ENCODE data around the gene SIL1.
"Not testable (repeated sequence)": the region's sequence is repeated elsewhere in the genome, so short reads cannot be mapped to it uniquely, and the experiment has no call there.

Gene SIL1

GRCh38 chr5:139046551-139046950 is 151.6 kb downstream of the SIL1 start:
- Histone ChIP-seq H3K27ac (ENCODE audit: low read depth, low read length) (no peak overlapping the region), H3K4me3 (ENCODE audit: low read length) (no peak overlapping the region), H3K36me3 (ENCODE audit: insufficient read depth, low read length) (no peaks in the 10 kb centered on the region), H3K9ac (ENCODE audit: low read depth, low read length) (no peak overlapping the region), H3K27me3 (ENCODE audit: insufficient read depth, low read length) (no peaks in the 10 kb centered on the region), H3K9me3 (ENCODE audit: insufficient read depth, low read depth, low read length) (no peaks in the 10 kb centered on the region), H3K4me1 (ENCODE audit: insufficient read depth, low read length) (peaks cover 10% of the 10 kb centered on the region; the same call in 1 of the 2 replicates)

- Histone ChIP-seq H3K4me3 (ENCODE audit: low read length) (no peak overlapping the region), H3K27me3 (ENCODE audit: insufficient read depth, low read length) (no peaks in the 10 kb centered on the region), H3K27ac (ENCODE audit: low read depth, low read length) (no peak overlapping the region), H3K4me1 (ENCODE audit: insufficient read depth, low read length) (no peaks in the 10 kb centered on the region), H3K36me3 (ENCODE audit: insufficient read depth, low read length) (no peaks in the 10 kb centered on the region), H3K9me3 (ENCODE audit: insufficient read depth, low read depth, low read length) (no peaks in the 10 kb centered on the region), H3K9ac (ENCODE audit: low read depth, low read length) (no peak overlapping the region)
- WGBS = 93% methylated on average over 4 of the region's 4 CpGs
Observed at GRCh38 chr5:139043157-139043905, 154.8 kb downstream of the SIL1 start.

GRCh38 chr5:139040081-139040480 is 158.1 kb downstream of the SIL1 start:
- Histone ChIP-seq H3K27ac (ENCODE audit: low read depth, low read length) (no peak overlapping the region), H3K9ac (ENCODE audit: low read depth, low read length) (no peak overlapping the region), H3K27me3 (ENCODE audit: insufficient read depth, low read length) (no peaks in the 10 kb centered on the region), H3K36me3 (ENCODE audit: insufficient read depth, low read length) (no peaks in the 10 kb centered on the region), H3K4me3 (ENCODE audit: low read length) (no peak overlapping the region), H3K9me3 (ENCODE audit: insufficient read depth, low read depth, low read length) (no peaks in the 10 kb centered on the region), H3K4me1 (ENCODE audit: insufficient read depth, low read length) (no peaks in the 10 kb centered on the region)
- 83% methylated on average over 1 of the region's 1 CpG for WGBS

DNA sequence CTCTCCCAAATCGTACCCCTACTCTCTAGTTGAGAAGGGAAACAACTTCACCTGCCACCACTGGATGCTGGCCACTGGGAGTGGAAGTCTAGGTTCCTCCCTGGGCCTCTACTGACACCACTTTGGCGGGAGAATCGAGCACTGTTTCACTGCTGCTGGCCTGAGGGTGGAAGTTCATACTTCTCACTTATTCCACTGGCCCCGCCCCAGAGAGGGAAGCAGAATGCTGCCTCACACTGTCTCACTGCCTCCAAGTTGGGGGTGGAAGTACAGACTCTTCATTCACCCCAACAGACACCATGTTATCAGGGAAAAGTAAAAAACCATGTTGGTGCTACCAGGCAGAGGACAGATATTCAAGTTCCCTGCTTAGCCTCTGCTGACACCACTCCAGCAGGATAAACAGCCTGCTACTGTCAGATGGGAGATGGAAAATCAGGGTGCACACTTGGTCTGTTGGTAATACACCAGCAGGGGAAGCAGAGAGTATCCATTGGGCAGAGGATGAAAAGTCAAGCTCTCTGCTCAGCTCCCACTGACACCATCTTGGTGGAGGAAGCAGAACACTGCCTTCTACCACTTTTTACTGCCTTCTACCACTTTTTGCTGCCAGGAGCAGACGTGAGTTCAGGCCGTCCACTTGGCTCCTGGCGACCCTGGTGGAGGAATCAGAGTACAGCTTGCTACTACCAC is 159.4 kb downstream of the SIL1 start:
- Histone ChIP-seq H3K27me3 (ENCODE audit: insufficient read depth, low read length) (no peaks in the 10 kb centered on the region), H3K27ac (ENCODE audit: low read depth, low read length) (no peak overlapping the region), H3K4me1 (ENCODE audit: insufficient read depth, low read length) (no peaks in the 10 kb centered on the region), H3K4me3 (ENCODE audit: low read length) (no peak overlapping the region), H3K36me3 (ENCODE audit: insufficient read depth, low read length) (no peaks in the 10 kb centered on the region), H3K9me3 (ENCODE audit: insufficient read depth, low read depth, low read length) (no peaks in the 10 kb centered on the region), H3K9ac (ENCODE audit: low read depth, low read length) (no peak overlapping the region)
- 74% methylated on average over 7 of the region's 7 CpGs for WGBS

GRCh38 chr5:139037732-139038131 is 160.4 kb downstream of the SIL1 start:
- Histone ChIP-seq H3K4me1 (ENCODE audit: insufficient read depth, low read length) (no peaks in the 10 kb centered on the region), H3K36me3 (ENCODE audit: insufficient read depth, low read length) (no peaks in the 10 kb centered on the region), H3K27me3 (ENCODE audit: insufficient read depth, low read length) (no peaks in the 10 kb centered on the region), H3K9me3 (ENCODE audit: insufficient read depth, low read depth, low read length) (no peaks in the 10 kb centered on the region), H3K4me3 (ENCODE audit: low read length) (no peak overlapping the region), H3K27ac (ENCODE audit: low read depth, low read length) (no peak overlapping the region), H3K9ac (ENCODE audit: low read depth, low read length) (no peak overlapping the region)
- 91% methylated on average over 3 of the region's 3 CpGs for WGBS

- H3K9ac ChIP-seq (ENCODE audit: low read depth, low read length); H3K27me3 ChIP-seq (ENCODE audit: insufficient read depth, low read length); H3K36me3 ChIP-seq (ENCODE audit: insufficient read depth, low read length); H3K4me3 ChIP-seq (ENCODE audit: low read length); H3K9me3 ChIP-seq (ENCODE audit: insufficient read depth, low read depth, low read length); H3K4me1 ChIP-seq (ENCODE audit: insufficient read depth, low read length); H3K27ac ChIP-seq (ENCODE audit: low read depth, low read length): not testable (repeated sequence)
- WGBS = 79% methylated on average over 3 of the region's 3 CpGs
Observed at GRCh38 chr5:139036332-139036731, 161.8 kb downstream of the SIL1 start.

- Histone ChIP-seq H3K4me1 (ENCODE audit: insufficient read depth, low read length) (no peaks in the 10 kb centered on the region), H3K36me3 (ENCODE audit: insufficient read depth, low read length) (no peaks in the 10 kb centered on the region), H3K4me3 (ENCODE audit: low read length) (no peak overlapping the region), H3K27ac (ENCODE audit: low read depth, low read length) (no peak overlapping the region), H3K9ac (ENCODE audit: low read depth, low read length) (no peak overlapping the region), H3K27me3 (ENCODE audit: insufficient read depth, low read length) (no peaks in the 10 kb centered on the region), H3K9me3 (ENCODE audit: insufficient read depth, low read depth, low read length) (no peaks in the 10 kb centered on the region)
- WGBS = 91% methylated on average over 2 of the region's 2 CpGs
Observed at GRCh38 chr5:139027150-139027549, 171.0 kb downstream of the SIL1 start.

DNA sequence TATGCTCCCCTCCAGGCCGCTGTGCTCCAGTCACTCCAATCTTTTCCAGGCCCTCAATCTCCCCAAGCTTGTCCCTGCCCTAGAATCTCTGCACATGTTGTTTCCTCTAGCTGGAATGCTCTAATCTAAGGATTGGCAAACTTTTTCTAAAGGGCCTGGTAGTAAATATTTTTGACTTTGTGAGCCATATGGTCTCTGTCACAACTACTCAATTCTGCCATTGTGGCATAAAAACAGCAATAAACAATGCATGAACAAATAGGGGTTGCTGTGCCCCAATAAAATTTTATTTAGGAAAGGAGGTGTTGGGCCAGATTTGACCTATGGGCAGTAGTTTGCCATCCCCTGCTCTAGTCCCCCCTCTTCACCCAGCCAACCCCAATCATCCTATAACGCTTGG is 172.5 kb downstream of the SIL1 start:
- H3K27me3 ChIP-seq (ENCODE audit: insufficient read depth, low read length) = no peaks in the 10 kb centered on the region
- H3K27ac ChIP-seq (ENCODE audit: low read depth, low read length) = no peak overlapping the region
- WGBS = 74% methylated on average over 2 of the region's 2 CpGs
- no peaks in the 10 kb centered on the region for H3K9me3 ChIP-seq (ENCODE audit: insufficient read depth, low read depth, low read length)
- H3K4me3 ChIP-seq (ENCODE audit: low read length) = no peak overlapping the region
- no peaks in the 10 kb centered on the region for H3K36me3 ChIP-seq (ENCODE audit: insufficient read depth, low read length)
- H3K4me1 ChIP-seq (ENCODE audit: insufficient read depth, low read length) = peaks cover 6% of the 10 kb centered on the region; the same call in 1 of the 2 replicates
- no peak overlapping the region for H3K9ac ChIP-seq (ENCODE audit: low read depth, low read length)

- WGBS = 96% methylated on average over 8 of the region's 8 CpGs
- Histone ChIP-seq H3K9ac (ENCODE audit: low read depth, low read length) (no peak overlapping the region), H3K36me3 (ENCODE audit: insufficient read depth, low read length) (no peaks in the 10 kb centered on the region), H3K27ac (ENCODE audit: low read depth, low read length) (no peak overlapping the region), H3K4me3 (ENCODE audit: low read length) (no peak overlapping the region), H3K27me3 (ENCODE audit: insufficient read depth, low read length) (no peaks in the 10 kb centered on the region), H3K9me3 (ENCODE audit: insufficient read depth, low read depth, low read length) (no peaks in the 10 kb centered on the region), H3K4me1 (ENCODE audit: insufficient read depth, low read length) (peaks cover 6% of the 10 kb centered on the region; the same call in 1 of the 2 replicates)
Observed at GRCh38 chr5:139023286-139023685, 174.9 kb downstream of the SIL1 start.

DNA sequence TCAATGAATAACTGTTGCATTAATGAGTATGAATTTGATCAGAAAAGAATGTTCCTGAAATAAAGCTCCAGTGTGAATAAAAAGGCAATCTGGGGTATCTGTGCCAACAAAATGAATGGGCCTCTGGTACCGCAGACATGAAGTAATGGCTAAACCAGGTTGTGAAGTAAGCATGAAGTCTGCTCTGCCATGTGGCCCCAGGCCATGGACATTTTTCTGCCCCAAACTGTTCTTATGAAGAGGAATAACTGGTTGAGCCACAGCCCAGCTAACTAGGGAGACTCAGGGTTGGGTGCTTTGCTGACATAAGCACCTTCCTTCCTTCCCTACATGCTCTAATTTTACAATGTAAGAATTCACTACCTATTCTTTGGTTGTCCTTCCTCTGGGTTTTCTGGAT is 175.6 kb downstream of the SIL1 start:
- WGBS = 100% methylated on average over 1 of the region's 1 CpG
- Histone ChIP-seq H3K9ac (ENCODE audit: low read depth, low read length) (no peak overlapping the region), H3K9me3 (ENCODE audit: insufficient read depth, low read depth, low read length) (no peaks in the 10 kb centered on the region), H3K27ac (ENCODE audit: low read depth, low read length) (no peak overlapping the region), H3K27me3 (ENCODE audit: insufficient read depth, low read length) (no peaks in the 10 kb centered on the region), H3K4me1 (ENCODE audit: insufficient read depth, low read length) (peaks cover 6% of the 10 kb centered on the region; the same call in 1 of the 2 replicates), H3K4me3 (ENCODE audit: low read length) (no peak overlapping the region), H3K36me3 (ENCODE audit: insufficient read depth, low read length) (no peaks in the 10 kb centered on the region)

DNA sequence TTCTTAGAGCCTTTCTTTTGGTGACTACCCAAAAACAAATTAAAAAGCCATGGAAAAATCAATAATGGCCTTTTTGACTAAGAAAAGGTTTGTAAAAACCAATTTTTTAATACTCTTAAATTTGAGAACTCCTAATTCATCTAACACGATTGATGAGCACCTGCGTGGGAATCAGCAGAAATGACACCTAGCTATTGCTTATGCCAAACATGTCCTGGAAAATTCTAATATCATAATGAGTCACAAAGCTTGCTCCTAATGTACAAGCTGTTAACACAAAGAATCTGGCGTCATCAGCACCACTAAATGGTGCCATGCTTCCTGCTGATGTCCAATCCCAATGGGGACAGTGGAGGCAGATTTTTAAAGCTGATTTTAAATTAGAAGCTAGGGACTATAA is 176.8 kb downstream of the SIL1 start:
- H3K27me3 ChIP-seq (ENCODE audit: insufficient read depth, low read length) = no peaks in the 10 kb centered on the region
- H3K9me3 ChIP-seq (ENCODE audit: insufficient read depth, low read depth, low read length) = no peaks in the 10 kb centered on the region
- no peak overlapping the region for H3K27ac ChIP-seq (ENCODE audit: low read depth, low read length)
- no peak overlapping the region for H3K4me3 ChIP-seq (ENCODE audit: low read length)
- WGBS = 94% methylated on average over 3 of the region's 3 CpGs
- H3K4me1 ChIP-seq (ENCODE audit: insufficient read depth, low read length) = peaks cover 6% of the 10 kb centered on the region; the same call in 1 of the 2 replicates
- H3K36me3 ChIP-seq (ENCODE audit: insufficient read depth, low read length) = no peaks in the 10 kb centered on the region
- no peak overlapping the region for H3K9ac ChIP-seq (ENCODE audit: low read depth, low read length)
